Inflammatory macrophage treated with lipopolysaccharide for 4 hours (primary cell): ENCODE results near the gene PKN1.

ENCODE experiments used
- DNase-seq: peaks from one replicate; pipeline ENCODE4 v3.0.0-alpha.2; 2020

Gene PKN1

DNA sequence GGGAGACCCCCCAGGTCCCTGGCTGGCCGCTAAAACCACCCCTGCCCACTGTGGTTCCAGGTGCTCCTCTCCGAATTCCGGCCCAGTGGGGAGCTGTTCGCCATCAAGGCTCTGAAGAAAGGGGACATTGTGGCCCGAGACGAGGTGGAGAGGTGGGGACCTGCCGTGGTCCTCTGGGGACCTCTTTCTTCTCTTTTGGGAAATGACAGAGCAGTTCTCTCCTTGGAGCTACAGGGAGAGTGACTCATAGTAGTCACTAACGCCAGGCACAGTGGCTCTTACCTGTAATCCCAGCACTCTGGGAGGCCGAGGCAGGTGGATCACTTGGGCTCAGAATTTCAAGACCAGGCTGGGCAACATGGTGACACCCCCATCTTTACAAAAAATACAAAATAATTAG lies 34.7 kb downstream of the PKN1 start:
- no peak for DNase-seq

DNA sequence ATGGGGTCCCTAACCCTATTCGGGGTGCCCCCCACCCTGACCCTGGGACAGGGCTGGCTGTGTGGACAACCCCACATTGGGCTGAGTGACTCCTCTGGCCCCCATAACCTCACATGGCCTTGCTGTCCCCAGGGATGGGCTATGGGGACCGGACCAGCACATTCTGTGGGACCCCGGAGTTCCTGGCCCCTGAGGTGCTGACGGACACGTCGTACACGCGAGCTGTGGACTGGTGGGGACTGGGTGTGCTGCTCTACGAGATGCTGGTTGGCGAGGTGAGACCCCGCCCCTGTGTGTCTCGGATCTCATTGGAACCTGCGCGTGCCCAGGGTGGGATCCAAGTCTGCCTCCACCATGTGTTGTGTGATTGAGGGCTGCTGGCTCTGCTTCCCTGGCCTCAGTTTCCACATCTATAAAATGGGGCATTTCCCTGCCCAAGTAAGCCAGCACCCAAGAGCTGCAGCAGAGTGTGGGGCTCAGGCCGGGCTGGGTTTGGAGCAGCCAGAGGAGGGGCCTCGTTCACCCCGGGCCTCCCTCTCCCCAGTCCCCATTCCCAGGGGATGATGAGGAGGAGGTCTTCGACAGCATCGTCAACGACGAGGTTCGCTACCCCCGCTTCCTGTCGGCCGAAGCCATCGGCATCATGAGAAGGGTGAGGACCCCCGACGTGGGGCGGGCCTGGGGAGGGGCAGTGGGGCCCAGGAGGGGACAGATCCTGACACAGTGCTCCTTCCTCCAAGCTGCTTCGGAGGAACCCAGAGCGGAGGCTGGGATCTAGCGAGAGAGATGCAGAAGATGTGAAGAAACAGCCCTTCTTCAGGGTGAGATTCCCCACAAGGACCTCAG lies 37.1 kb downstream of the PKN1 start:
- no peak for DNase-seq

DNA sequence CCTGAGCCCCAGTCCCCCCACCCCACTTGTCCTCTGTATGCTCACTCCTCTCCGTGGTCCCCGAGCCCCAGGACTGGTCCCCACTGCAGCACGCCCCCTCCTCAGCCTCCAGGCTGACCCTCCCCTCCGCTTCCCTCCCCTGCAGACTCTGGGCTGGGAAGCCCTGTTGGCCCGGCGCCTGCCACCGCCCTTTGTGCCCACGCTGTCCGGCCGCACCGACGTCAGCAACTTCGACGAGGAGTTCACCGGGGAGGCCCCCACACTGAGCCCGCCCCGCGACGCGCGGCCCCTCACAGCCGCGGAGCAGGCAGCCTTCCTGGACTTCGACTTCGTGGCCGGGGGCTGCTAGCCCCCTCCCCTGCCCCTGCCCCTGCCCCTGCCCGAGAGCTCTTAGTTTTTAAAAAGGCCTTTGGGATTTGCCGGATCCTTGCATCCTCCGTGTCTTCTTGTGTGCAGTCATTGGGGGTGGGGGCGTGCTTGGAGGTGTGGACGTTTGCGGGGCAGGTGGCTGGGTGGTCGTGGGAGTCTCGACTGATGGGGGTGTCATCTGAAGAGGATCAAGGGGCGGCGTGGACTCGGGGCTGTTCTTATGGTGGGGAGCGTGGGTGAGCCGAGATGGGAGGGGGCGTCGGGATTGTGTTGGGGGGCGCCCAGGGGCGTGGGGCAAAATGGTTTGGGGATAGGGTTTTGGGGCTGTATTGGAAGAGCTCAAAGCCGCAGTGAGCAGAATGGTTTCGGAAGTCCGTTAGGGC lies 38.5 kb downstream of the PKN1 start:
- DNase-seq, result no peak

DNA sequence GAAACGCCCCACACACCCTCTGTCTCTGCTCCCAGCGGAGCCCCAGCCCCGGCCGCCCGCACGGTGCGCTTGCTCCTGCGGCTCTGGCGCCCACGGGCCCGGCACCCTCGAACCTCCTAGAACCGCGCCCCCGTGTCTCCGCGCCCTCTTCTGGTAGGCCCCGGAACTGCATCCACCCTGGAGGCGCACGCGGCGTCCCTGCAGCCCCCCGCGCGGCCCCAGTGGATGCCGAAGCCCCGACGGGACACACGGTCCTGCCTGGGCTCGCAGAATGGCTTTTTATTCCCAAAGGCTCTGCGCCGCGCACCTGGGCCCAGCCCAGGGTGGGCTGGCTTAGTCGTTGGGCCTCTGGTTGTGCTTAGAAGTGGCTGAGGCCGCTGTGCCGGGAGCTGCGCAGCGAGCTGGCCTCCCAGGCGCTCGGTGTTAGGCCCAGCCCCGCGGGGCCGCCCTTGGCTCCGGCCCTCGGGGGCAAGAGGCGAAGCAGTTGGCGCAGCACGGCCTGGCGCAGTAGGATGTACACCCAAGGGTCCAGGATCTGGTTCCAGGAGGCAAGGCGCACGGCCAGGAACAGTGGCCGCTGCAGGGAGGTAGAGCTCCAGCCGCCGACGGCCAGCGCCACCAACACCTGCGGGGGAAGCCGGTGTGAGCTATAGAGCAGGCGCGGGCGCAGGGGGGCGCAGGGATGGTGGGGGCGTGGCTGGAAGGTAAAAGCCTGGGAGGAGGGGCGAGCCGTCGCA lies 39.3 kb downstream of the PKN1 start:
- DNase-seq, result peak; percentile 43

DNA sequence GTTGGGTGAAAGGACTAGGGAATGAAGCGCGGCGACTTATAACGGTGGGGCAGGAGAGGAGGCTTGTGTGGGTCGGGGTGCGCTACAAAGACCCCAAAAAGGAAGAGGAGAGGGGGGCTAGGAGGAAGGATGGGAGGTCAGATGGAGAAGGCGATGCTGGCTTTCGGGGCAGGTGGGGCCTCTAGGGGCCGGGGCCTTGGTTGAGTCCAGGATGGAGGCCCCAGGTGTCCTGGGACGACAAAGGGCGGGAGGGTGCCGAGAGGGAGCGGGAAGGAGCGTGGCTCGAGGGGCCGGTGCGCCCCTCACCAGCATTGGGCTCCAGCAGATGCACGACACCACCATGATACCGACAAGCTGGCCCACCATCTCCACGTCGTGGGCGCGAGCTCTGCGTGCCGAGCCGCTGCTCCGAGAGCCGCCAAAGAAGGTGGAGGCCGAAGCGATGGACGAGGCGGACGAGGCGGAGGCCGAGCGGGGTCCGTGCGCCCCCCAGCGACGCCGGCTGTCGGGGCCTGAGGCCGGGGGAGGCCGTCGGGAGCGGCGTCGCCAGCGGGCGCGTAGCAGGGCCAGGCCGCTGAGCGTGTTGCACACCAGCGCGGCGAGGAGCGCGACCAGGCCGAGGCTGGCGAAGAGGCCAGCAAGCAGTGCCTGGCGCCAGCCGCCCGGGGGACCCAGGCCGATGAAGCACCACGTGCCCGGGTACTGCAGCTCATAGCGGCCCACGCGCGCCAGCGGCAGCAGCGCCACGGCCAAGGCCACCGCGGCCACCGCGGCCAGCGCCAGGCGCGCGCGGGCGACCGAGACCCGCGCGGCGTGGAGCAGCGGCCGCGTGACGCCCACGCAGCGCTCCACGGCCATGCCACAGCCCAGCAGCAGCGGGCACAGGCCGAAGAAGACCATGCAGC lies 40.2 kb downstream of the PKN1 start:
- DNase-seq, result peak; percentile 11

DNA sequence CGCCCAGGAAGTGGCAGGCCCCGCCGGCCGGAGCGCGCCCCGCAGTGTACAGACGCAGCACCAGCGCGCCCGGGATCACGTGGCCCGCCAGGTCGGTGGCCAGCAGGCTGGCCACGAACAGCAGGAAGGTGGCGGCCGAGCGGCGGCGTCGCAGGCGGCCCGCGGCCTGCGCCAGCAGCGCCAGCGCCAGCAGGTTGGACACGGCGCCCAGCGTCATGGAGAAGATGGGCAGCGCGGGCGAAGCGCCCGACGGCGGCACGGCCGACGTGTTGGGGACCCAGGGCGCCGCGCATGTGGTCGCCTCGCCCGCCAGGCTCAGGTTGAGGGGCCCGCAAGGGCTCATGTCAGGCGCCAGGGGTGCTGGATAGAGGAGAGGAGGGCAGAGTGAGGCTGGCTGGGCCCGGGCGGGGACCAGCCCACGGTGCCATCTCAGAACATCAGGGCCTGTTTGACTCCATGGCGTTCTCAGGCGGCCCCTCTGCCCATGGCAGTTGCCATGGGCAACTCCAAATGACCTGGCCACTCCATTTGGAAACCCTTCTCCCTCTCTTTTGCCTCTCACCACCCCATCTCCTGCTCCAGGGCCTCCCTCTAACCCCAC lies 41.0 kb downstream of the PKN1 start:
- DNase-seq, result no peak

DNA sequence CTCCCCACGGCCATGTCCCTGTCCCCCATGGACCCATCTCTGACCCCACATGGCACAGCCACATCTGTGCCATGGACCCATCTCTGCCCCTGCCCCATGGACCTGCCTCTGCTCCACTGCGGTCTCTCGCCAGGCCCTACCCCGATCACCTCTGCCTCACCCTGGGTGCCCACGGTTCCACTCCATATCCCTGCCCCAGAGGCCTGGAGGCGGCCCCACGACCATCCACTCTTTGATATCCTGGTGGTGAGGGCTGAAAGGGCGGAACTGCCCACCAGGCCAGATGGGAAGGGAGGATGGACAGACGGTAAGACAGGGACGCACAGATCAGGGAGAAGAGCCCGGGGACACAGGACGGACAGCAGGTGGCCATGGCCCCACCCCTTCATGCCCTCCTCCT lies 41.7 kb downstream of the PKN1 start:
- DNase-seq, result no peak

DNA sequence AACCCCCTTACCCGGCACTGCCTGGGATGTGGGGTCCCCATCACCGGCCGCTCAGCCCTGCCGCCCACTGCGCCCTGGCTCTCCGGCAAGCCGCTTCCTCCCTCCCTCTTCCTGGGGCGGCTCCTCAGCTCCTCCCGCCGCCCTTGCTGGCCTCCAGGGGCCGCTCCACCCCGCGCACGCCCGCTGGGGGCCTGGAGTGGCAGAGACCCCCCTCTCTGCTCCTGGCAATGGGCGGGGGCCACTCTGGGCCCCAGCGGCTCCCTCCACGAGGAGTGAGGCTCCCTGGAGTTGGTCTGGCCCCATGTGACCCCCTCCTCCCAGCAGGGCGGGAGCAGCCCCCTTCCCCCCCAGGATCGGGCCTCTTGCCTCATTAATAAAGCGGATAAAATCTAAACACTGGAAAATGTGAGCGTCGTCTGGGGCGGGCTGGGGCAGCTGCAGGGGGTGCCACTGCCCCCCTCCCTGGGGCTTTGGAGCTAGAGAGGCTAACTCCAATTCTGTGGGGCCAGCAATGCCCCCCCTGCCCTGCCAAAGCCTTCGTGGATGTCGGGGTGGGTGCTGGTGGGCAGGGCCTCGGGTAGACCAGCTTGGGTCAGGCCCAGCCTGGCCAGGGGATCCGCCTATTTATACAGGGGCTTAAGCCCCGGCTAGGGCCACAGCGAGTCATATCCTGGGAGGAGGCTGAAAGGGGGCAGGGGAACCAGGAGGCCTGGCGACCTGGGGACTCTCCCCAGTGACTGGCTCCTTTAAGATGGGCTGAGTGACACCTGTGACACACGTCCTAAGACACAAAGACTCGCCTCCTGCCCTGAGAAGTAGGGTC lies 42.4 kb downstream of the PKN1 start, which contains the start of gene PTGER1:
TSS of gene PTGER1 (minus strand) at position 104 of the 823 bp plus-strand sequence. CDS start 1,034 bp downstream, outside the sequence.
- peak; percentile 28 for DNase-seq

DNA sequence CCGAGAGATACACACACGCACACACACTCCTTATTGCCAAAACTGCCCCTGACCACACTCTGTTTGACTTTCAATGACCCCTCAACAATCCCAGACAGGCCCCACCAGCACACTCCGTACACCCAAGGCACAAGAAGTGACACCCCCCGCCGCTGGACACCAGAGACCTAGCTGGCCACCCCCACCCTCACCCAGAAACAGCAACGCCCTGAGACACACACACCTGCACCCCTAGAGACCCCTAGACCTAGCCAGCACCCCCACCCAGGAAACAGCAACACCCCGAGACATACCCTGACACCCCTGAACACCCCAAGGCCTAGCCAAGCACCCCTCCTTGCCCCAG lies 43.2 kb downstream of the PKN1 start:
- DNase-seq, result no peak

DNA sequence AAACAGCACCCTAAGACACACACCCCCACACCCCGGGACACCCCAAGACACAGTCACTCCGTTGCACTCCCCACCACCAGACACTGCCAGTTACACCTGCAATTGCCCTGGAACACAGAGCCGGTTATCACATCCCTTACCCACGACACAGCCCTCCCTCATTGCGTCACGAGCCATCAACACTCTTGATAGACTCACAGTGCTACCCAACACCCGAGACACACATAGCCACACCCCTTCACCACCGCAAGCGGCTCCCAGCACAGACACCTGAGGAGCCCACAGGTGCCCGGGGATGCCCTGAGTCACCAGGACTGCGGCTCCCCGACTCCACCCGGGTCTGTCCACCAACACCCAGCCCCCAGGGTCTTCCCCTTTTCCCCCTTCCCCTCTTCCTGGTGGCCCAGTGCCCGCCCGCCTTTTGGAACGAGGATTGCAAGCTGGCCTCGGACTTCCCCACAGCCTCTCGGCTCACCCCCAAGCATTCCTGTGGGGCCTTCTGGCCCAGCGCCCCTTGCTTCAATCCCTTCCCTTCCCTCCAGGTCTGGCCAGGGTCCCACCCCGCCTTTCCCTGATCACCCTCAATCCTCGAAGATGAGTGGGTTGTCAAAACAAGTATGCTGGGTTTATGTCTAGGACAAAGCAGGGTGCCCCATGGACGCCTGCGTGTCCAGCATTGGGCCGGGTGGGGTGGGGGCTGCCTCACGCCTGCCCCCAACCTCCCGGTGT lies 43.7 kb downstream of the PKN1 start:
- peak; percentile 72 for DNase-seq

DNA sequence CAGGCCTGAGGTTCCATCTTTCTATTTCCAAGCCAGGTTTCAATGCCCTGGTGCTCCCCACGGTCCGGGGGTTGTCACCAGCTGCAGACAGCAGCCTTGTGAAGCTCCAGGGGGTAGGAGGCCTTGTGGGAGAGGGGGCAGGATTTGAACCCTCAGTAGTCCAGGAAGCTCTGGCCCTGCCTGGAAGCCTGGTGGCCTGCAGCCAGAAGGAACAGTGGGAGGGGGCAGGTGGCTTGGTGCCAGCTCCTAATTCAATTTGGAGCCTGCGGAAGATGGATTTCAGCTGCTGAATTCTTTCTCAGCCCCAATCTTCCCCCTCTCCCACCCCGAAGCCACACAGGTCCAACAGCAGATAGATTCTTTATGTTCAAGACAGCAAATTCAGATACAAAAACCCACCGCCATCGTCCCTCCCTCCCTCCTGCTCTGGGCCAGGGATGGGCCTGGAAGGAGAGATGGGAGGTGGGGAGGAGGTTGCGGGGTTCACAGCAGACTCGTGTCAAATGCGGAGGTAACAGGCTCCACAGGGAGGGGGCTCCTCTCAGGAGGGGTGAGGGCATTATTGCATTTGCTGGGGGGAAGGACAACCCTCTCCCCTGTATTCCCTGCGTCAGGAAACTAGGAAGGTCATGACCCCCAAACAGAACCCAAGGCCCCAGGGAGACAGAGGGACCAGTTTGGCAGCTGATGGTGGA lies 44.5 kb downstream of the PKN1 start:
- DNase-seq, result no peak

DNA sequence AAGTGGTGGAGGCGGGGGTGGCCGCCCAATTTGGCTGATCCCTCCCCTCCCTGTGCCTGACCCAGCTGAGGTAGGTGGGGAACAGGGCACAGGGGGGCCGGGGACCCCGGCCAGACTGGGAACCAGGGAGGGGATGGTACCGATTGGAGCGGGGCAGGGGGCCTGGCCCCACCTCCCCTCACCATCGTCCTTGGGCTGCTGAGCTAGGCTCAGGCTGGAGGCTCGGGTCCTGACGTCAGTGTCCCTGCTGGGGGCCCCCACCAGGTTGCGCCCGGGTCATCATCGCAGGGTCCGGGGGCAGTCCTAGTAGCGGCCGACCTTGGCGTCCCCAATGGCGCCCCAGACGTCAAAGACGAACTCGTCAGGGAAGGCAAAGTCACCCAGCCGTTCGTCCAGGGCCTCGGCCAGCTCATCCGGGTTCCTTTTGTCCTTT lies 45.0 kb downstream of the PKN1 start:
- DNase-seq, result no peak

DNA sequence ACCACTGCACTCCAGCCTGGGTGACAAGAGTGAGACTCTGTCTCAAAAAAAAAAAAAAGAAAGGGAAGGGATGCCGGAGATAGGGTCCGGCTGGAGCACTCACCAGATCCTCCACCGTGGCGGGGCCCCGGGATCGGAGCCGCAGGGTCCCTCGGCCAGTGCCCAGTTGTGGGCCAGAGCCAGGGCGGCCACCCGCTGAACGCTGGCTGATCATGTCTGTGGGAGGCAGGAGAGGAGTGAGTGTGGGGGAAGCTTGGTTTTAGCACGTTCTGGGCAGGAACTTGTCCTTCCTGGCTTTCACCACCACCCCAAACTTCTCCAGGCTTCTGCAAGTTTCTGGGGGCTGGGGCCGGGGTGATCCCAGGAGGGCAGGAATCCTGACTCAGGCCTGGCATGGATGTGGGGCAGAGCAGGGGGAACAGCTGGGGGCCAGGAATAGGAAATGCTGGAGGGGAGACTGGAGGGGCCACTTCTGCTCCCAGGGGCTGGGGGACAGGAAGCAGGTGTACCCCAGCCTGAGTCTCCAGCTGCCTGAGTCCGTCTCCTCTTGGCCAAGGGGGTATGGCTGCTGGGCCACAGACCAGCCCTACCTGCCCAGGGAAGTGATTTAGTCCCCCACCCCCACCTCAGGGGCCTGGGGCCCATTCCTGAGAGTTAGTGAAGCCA lies 46.3 kb downstream of the PKN1 start:
- no peak for DNase-seq

DNA sequence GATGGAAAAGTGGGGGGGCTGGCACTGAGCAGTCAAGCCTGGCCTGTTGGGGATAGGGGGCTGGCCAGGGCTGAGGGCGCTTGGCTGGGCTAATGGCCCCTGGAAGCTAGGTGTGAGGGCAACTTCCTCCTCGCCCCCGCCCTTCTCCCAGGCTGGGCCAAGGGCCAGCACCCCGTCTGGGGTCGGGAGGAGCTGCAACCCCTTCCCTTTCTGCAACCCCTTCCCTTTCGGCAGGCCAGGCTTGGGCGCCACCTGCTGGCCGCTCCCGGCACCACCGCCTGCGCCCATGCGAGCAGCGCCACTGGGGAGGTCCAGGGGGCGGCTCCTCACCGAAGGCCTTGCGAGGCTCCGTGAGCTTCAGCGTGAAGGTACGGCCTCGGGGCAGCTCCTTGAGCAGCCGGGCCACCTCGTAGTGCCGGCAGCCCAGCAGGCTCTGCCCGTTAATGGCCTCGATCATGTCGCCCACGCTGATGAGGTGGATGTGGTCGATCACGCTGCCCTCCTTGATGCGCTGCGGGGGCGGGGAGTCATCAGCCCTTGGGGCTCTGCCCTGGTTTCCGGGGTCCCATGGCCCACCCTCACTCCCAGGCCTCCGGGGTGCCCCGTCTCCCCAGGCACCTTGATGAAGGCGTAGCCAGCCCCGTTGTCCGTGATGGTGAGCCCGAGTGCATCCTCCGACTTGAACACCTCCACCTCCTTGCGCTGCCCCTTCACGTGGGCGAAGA lies 47.0 kb downstream of the PKN1 start:
- DNase-seq, result peak; percentile 40

DNA sequence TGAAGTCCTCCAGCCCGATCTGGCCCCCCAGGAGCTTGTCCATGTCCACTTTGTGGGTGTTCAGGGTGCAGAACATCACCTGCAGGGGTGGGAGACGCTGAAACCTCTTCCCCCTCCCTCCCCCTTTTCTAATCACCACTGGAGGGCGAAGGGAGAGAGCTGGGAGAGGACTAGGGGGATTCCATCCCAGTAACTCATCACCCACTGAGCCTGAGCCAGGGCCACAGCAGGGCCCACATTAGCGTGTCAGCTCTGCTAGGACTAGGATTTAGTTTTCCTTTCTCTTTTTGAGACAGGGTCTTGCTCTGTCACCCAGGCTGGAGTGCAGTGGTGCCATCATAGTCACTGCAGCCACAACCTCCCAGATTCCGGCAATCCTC lies 47.6 kb downstream of the PKN1 start:
- DNase-seq, result no peak

DNA sequence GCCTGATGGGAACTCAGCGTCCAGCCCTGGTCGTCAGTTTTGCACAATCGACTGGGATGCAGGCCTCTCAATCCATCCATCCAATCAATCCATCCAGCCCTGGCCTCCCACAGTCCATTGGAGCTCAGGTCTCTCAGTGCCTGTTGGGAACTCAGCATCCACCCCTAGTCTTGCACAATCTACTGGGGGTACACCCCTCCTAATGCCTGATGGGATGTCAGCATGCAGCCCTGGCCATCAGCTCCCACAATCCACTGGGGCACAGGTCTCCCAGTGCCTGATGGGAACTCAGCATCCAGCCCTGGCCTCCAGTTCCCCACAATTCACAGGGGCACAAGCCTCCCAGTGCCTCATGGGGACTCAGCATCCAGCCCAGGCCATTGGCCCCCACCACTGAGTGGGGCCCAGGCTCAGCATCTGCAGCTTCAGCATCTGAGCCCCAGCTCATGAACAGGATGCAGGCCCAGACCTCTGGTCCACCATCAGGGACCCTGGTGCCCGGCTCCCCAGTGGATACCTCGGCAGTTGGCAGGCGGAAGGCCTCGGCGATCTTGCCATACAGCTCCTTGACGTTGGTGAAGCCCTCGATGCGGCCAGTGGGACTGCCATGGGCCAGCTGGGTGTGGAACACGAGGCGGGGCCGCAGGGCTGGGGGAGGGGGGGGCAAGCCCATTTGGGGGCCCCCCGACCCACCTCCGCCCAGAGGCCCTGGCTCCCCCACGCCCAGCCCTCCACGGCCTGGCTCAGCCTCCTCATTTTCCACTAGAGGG lies 49.3 kb downstream of the PKN1 start:
- DNase-seq, result no peak

DNA sequence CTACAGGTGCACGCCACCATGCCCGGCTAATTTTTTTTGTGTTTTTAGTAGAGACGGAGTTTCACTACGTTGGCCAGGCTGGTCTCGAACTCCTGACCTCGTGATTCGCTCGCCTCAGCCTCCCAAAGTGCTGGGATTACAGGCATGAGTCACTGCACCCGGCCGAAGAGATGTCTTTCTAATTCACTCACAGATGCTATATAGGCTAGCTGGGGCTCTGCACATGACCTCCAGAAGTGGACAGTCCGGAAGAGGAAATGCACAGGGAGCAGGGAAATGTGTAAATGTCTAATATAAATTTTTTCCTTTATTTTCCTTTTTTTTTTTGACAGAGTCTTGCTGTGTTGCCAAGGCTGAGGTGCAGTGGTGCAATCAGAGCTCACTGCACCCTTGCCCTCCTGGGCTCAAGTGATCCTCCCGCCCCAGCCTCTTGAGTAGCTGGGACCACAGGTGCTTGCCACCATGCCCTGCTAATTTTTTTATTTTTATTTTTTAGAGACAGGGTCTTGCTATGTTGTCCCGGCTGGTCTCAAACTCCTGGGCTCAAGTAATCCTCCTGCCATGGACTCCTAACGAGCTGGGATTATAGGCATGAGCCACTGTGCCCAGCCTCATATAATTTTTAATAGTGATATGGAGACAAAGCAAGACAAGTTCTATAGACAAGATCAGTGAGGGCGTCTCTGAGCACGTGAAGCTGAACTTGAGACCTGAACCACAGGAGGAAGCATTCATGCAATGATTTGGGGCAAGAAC lies 54.4 kb downstream of the PKN1 start:
- no peak for DNase-seq
